ENCODE data around the gene AGBL1.

The AGBL1 gene

GRCh38 chr15:86079508-86080266, at the start of gene AGBL1:
TSS of gene AGBL1 (plus strand) at chr15:86079871.
- no peak for DNase-seq (ENCODE audit: low spot score)

GRCh38 chr15:86034904-86035303, 44.8 kb upstream of the AGBL1 start:
- no peak for DNase-seq (ENCODE audit: low spot score)

GRCh38 chr15:86036243-86036642, 43.4 kb upstream of the AGBL1 start:
- DNase-seq (ENCODE audit: low spot score) = no peak

GRCh38 chr15:86038491-86038890, 41.2 kb upstream of the AGBL1 start:
- DNase-seq (ENCODE audit: low spot score) = no peak

GRCh38 chr15:86040356-86041033, 39.2 kb upstream of the AGBL1 start:
- DNase-seq (ENCODE audit: low spot score) = no peak

GRCh38 chr15:86041399-86041798, 38.3 kb upstream of the AGBL1 start:
- DNase-seq (ENCODE audit: low spot score) = no peak

- no peak for DNase-seq (ENCODE audit: low spot score)
Observed at GRCh38 chr15:86042226-86042625, 37.4 kb upstream of the AGBL1 start.

GRCh38 chr15:86044981-86045380, 34.7 kb upstream of the AGBL1 start:
- DNase-seq (ENCODE audit: low spot score) = no peak

- DNase-seq (ENCODE audit: low spot score) = no peak
Observed at GRCh38 chr15:86054338-86054737, 25.3 kb upstream of the AGBL1 start.

- DNase-seq (ENCODE audit: low spot score) = no peak
Observed at GRCh38 chr15:86055688-86056087, 24.0 kb upstream of the AGBL1 start.

GRCh38 chr15:86059851-86060250, 19.8 kb upstream of the AGBL1 start:
- no peak for DNase-seq (ENCODE audit: low spot score)

- no peak for DNase-seq (ENCODE audit: low spot score)
Observed at GRCh38 chr15:86060674-86061073, 19.0 kb upstream of the AGBL1 start.

GRCh38 chr15:86061581-86061980, 18.1 kb upstream of the AGBL1 start:
- DNase-seq (ENCODE audit: low spot score) = no peak

- DNase-seq (ENCODE audit: low spot score) = no peak
Observed at GRCh38 chr15:86062646-86063243, 16.9 kb upstream of the AGBL1 start.

GRCh38 chr15:86063356-86064095, 16.1 kb upstream of the AGBL1 start:
- DNase-seq (ENCODE audit: low spot score) = no peak

GRCh38 chr15:86064326-86064725, 15.3 kb upstream of the AGBL1 start:
- no peak for DNase-seq (ENCODE audit: low spot score)

- DNase-seq (ENCODE audit: low spot score) = no peak
Observed at GRCh38 chr15:86066174-86066834, 13.4 kb upstream of the AGBL1 start.

GRCh38 chr15:86073281-86073680, 6.4 kb upstream of the AGBL1 start:
- no peak for DNase-seq (ENCODE audit: low spot score)

- DNase-seq (ENCODE audit: low spot score) = no peak
Observed at GRCh38 chr15:86076468-86076867, 3.2 kb upstream of the AGBL1 start.

- no peak for DNase-seq (ENCODE audit: low spot score)
Observed at GRCh38 chr15:86077070-86077469, 2.6 kb upstream of the AGBL1 start.

- no peak for DNase-seq (ENCODE audit: low spot score)
Observed at GRCh38 chr15:86080302-86080701, 631 bp downstream of the AGBL1 start.
